NCI-H2029 treated with DMSO at 0.1 percent for 48 hours (cell line): Measurements from ENCODE around the gene CCNE1.

Source experiments
- DNase-seq: peaks from one replicate; lab custom pipeline; 2025; lab: John Stamatoyannopoulos, UW

CCNE1 gene

GRCh38 chr19:29844891-29845573 lies 33.2 kb downstream of the CCNE1 start:
- DNase-seq = peak; percentile 71

DNA sequence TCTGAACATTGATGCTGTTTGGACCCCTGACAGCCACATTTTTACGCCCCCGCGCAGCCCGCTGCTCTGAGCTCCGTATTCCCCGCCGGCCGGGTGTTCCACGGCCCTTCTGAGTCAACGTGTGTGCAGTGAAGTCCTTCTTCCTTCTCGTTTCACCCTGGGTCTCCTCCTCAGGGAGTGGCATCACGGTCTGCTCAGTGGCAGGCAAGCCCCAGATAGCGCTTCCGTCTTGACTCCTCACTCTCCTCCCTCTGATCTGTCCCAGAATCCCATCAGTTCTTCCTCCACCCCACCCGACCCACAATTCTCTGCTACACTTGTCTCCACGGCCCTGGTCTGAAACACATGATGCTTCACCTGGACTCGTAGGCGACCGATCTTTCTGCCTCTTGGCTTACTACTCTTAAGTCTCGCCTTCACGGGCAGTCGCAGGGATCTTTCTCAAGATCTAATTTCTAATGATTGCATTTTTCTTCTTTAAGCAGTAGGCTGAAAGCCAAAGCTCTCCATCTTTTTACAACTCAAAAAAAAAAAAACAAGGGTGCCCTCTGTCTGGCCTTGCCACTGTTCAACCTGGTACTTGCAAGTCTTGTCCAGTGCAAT lies 33.9 kb downstream of the CCNE1 start:
- no peak for DNase-seq

DNA sequence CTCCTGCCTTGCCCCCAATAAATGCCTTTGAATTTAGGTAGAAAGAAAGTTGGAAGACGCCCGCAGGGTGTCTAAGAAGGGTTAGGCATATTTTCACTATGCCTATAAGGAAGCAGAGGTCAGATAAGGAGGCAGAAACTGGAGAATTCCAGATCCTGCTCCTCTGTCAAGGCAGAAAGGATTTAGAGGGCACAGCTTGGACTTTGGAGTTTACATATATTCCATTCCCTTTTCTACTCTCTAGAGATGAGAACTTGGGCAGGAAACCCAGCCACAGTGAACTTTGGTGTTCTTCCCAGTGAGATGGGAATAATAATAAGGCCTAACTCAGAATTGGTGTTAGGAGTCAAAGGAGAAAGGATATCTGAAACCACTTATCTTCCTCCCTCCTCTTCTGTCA lies 37.4 kb downstream of the CCNE1 start:
- no peak for DNase-seq

DNA sequence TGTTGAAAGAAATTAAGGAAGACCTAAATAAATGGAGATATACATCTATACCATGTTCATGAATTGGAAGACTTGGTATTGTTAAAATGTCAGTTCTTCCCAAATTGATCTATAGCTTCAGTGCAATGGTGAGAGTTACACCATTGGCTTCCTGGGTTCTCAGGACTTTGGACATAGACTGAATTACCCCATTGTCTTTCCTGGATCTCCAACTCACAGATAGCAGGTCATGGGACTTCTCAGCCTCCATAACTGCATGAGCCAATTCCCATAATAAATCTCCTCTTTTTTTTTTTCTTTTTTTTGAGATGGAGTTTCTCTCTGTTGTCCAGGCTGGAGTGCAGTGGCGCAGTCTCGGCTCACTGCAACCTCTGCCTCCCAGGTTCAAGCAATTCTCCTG lies 38.7 kb downstream of the CCNE1 start:
- DNase-seq = no peak

GRCh38 chr19:29851769-29852521 lies 40.2 kb downstream of the CCNE1 start:
- DNase-seq = no peak

GRCh38 chr19:29854033-29854432 lies 42.2 kb downstream of the CCNE1 start:
- DNase-seq = no peak

DNA sequence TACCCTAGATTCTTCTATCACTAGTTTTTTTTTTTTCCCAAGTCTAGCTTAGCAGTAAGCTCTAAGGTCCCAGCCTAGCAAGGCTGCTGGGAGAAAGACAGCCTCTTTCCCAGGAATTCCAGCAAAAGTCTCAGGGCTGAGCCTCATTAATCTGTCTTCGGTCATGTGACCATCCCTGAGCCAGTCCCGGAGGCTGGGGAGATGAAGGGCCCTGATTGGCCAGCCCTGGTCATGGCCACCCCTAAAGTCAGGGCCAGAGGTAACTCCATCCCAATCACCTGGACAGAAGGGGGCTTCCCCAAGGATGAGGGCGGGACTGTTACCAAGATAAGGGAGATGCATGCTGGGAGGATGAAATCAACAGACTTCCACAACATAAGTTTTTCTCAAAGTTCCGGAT lies 43.3 kb downstream of the CCNE1 start:
- no peak for DNase-seq

DNA sequence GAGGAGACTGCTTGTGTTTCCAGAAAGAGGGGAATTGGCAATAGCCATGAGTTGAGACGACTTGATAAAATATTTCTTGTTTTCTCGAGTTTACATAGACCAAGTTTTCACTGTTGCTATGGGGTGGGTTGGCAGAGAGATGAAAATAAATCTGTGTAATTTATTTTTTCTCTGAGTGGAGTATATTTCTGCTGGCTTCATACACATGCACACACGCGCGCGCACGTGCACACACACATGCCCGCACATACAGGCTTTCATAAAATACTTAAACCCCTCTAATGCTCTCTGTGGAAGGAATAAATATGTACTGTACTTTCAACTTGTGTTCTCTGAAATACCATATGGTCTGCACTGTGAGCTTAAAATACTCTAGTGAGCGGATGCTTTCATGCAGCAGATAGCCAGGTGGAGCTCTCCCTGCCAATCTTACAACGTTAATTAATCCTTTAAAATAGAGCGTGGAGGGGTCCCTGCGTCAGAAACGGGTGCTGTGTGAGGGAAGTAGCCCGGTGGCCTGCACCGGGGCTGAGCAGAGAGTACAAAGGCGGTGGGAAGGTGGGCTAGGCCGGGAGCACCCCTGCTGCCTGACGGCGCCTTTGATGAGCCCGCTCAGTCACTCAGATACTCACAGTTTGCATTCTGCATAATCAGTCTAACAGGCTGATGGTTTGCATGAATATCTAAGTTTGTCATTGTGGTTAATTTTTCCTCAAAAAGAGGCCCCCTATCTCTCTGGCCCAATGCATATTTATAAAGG lies 44.1 kb downstream of the CCNE1 start:
- DNase-seq = no peak

GRCh38 chr19:29858000-29858596 lies 46.3 kb downstream of the CCNE1 start:
- DNase-seq = no peak

DNA sequence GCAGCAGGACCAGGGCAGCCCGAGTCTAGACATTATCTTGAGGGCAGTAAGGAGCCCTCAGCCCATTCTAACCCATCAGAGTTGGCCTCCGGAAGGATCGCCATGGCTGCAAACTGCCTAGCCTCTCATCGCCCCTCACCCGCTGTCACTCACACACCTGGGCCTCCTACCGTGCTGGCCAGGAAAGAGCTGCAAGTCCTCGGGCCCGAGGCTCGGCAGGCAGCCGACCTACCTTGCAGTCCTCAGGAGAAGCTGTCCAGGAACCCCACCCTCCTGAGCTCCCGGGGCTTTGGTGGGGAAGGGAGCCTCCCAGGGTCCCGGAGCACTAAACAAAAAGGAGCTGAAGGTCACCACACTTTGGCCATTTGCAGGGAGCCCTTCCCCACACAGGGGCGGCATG lies 46.8 kb downstream of the CCNE1 start:
- DNase-seq = no peak

GRCh38 chr19:29860492-29860891 lies 48.7 kb downstream of the CCNE1 start:
- no peak for DNase-seq

- no peak for DNase-seq
These were observed 49.8 kb downstream of the CCNE1 start for GRCh38 chr19:29861574-29861973.

DNA sequence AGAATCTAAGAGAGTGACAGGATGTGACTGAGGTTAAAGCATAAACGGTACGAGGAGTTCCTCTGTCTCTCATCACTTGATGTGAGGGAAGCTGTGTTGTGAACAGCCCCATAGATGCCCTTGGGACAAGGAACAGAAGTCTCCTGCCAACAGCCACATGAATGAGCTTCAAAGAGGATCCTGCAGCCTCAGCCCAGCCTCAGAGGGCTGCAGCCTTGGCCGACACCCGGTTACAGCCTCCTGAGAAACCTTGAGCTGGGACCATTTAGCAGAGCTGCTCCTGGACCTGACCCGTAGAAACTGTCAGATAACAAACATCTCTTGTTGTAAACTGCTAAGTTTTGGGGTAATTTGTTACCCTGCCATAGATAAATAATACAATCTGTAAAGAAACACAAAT lies 54.2 kb downstream of the CCNE1 start:
- DNase-seq = no peak

DNA sequence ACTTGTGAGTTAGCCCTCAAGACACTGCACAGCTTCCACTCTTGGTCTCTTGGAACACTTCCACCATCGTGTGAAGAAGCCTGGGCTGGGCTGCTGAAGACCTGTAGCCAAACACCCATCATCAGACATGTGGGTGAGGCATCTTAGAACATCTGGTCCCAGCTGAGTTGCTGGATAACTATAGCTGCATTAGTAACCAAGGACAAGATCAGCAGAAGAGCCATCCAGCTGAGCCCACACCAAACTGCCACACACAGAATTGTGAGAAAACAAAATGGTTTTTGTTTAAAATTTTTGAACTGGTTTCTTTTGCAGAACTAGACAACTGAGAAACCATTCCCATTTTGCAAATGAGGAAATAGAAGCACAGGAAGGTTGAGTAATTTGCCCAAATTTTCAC lies 56.2 kb downstream of the CCNE1 start:
- DNase-seq = no peak

GRCh38 chr19:29871143-29871542 lies 59.4 kb downstream of the CCNE1 start:
- no peak for DNase-seq

- DNase-seq = no peak
These were observed 60.5 kb downstream of the CCNE1 start for GRCh38 chr19:29872224-29872731.

GRCh38 chr19:29873024-29873800 lies 61.4 kb downstream of the CCNE1 start:
- no peak for DNase-seq
